Fibroblast of lung (primary cell): ENCODE data around the gene WNT3A.

Experiments
- CTCF ChIP-seq, 2 donors: IDR thresholded peaks in 1 of 2; conservative IDR thresholded peaks in 1 of 2; 1 replicate in 1 of 2; 2 replicates in 1 of 2; pipeline ENCODE4 v1.5.1; 2011 to 2012; ENCODE audit warnings: low read length in 2 of 2, control low read depth in 1 of 2, inconsistent platforms in 1 of 2, low read depth in 1 of 2, mild to moderate bottlenecking in 1 of 2
- EZH2 ChIP-seq: IDR thresholded peaks from 2 replicates; pipeline ENCODE4 v1.5.1; 2012; ENCODE audit warnings: low read length, control low read depth, mild to moderate bottlenecking; ENCODE audit errors: missing control alignments

- no peak for TF ChIP-seq CTCF (conservative IDR thresholded peaks at IDR 0.05 in 1 of 2, IDR thresholded peaks at IDR 0.05 in 1 of 2; ENCODE audit: low read depth in 1 of 2, low read length in 2 of 2)
- no peak for TF ChIP-seq EZH2
Measured at GRCh38 chr1:228081144-228081543, 74.3 kb downstream of the WNT3A start.
